Nephron (organoid): ENCODE results near the gene SYNE3.

ENCODE experiments used
- H3K27ac Mint-ChIP-seq, 3 experiments: 2 replicates each; pipeline ENCODE4 v1.8.0; 2020; ENCODE audit warnings: mixed read lengths in 3 of 3, mild to moderate bottlenecking in 2 of 3, moderate library complexity in 1 of 3
- H3K27me3 Mint-ChIP-seq: 2 replicates; pipeline ENCODE4 v1.8.0; 2021; ENCODE audit warnings: low read depth, mild to moderate bottlenecking, moderate library complexity, mixed read lengths
- H3K36me3 Mint-ChIP-seq: 2 replicates; pipeline ENCODE4 v1.8.0; 2020; ENCODE audit warnings: low read depth, mixed read lengths
- H3K4me1 Mint-ChIP-seq: 2 replicates; pipeline ENCODE4 v1.8.0; 2020; ENCODE audit warnings: mixed read lengths
- H3K4me3 Mint-ChIP-seq, 3 experiments: 2 replicates each; pipeline ENCODE4 v1.8.0; 2020; ENCODE audit warnings: mild to moderate bottlenecking in 3 of 3, mixed read lengths in 3 of 3, moderate library complexity in 2 of 3
- H3K9me3 Mint-ChIP-seq: 2 replicates; pipeline ENCODE4 v1.8.0; 2020; ENCODE audit warnings: mixed read lengths
- CTCF ChIP-seq, 3 experiments: fragments of 200-600 bp; sonication (generic); IDR thresholded peaks; one replicate each; pipeline ENCODE4 v1.5.0; 2021; ENCODE audit warnings: antibody characterized with exemption in 3 of 3; ENCODE audit not compliant: unreplicated experiment in 3 of 3

Gene SYNE3

GRCh38 chr14:95548328-95548929, 32.0 kb upstream of the SYNE3 start:
- peaks cover 8% of the 10 kb centered on the region for H3K27me3 Mint-ChIP-seq
- no peak for TF ChIP-seq CTCF (IDR thresholded peaks at IDR 0.05; ENCODE audit: unreplicated experiment in 3 of 3)
- no peak overlapping the region for H3K4me3 Mint-ChIP-seq
- H3K36me3 Mint-ChIP-seq: peaks cover 50% of the 10 kb centered on the region
- H3K9me3 Mint-ChIP-seq: peaks cover 7% of the 10 kb centered on the region
- no peak overlapping the region for H3K27ac Mint-ChIP-seq
- peaks cover 10% of the 10 kb centered on the region for H3K4me1 Mint-ChIP-seq

- H3K4me1 Mint-ChIP-seq: peaks cover 10% of the 10 kb centered on the region
These were observed 31.3 kb upstream of the SYNE3 start for GRCh38 chr14:95547626-95548327.

GRCh38 chr14:95547272-95547625, 30.8 kb upstream of the SYNE3 start:
- Mint-ChIP-seq H3K36me3 (peaks cover 50% of the 10 kb centered on the region), H3K9me3 (peaks cover 7% of the 10 kb centered on the region), H3K4me1 (peaks cover 11% of the 10 kb centered on the region), H3K27me3 (peaks cover 8% of the 10 kb centered on the region), H3K27ac (no peak overlapping the region), H3K4me3 (no peak overlapping the region)
- no peak for TF ChIP-seq CTCF (IDR thresholded peaks at IDR 0.05; ENCODE audit: unreplicated experiment in 3 of 3)

More at GRCh38 chr14:95547626-95548327, 31.3 kb upstream of the SYNE3 start:
- peaks cover 7% of the 10 kb centered on the region for H3K9me3 Mint-ChIP-seq
- no peak for TF ChIP-seq CTCF (IDR thresholded peaks at IDR 0.05; ENCODE audit: unreplicated experiment in 3 of 3)
- peaks cover 8% of the 10 kb centered on the region for H3K27me3 Mint-ChIP-seq
- peaks cover 50% of the 10 kb centered on the region for H3K36me3 Mint-ChIP-seq
- no peak overlapping the region for H3K27ac Mint-ChIP-seq
- no peak overlapping the region for H3K4me3 Mint-ChIP-seq

GRCh38 chr14:95545515-95546168, 29.2 kb upstream of the SYNE3 start:
- Mint-ChIP-seq H3K4me1 (peaks cover 21% of the 10 kb centered on the region), H3K36me3 (peaks cover 36% of the 10 kb centered on the region), H3K27ac (no peak overlapping the region)

GRCh38 chr14:95544588-95544987, 28.1 kb upstream of the SYNE3 start:
- Mint-ChIP-seq H3K4me3 (peak overlapping the region in 1 of 3 experiments; percentile 30), H3K27me3 (no peaks in the 10 kb centered on the region), H3K27ac (no peak overlapping the region), H3K36me3 (peaks cover 28% of the 10 kb centered on the region), H3K9me3 (no peaks in the 10 kb centered on the region), H3K4me1 (peaks cover 21% of the 10 kb centered on the region)
- no peak for TF ChIP-seq CTCF (IDR thresholded peaks at IDR 0.05; ENCODE audit: unreplicated experiment in 3 of 3)

More at GRCh38 chr14:95545515-95546168, 29.2 kb upstream of the SYNE3 start:
- TF ChIP-seq CTCF (IDR thresholded peaks at IDR 0.05; ENCODE audit: unreplicated experiment in 3 of 3): no peak
- Mint-ChIP-seq H3K9me3 (peaks cover 3% of the 10 kb centered on the region), H3K4me3 (no peak overlapping the region), H3K27me3 (peaks cover 5% of the 10 kb centered on the region)
